PC-9 (cell line): ENCODE data around the gene GAB4.

Experiments used
- EZH2 ChIP-seq: fragments of 200-600 bp; sonication (generic); IDR thresholded peaks from 2 replicates; pipeline ENCODE4 v1.8.0; 2017; ENCODE audit warnings: antibody characterized with exemption, low read depth
- TF ChIP-seq, protein P1 (sequence below): fragments of 200-600 bp; sonication (generic); conservative IDR thresholded peaks from 2 replicates; pipeline ENCODE4 v1.6.1; 2017; ENCODE audit warnings: mixed run types, antibody characterized with exemption, mild to moderate bottlenecking, moderate library complexity

DNA sequence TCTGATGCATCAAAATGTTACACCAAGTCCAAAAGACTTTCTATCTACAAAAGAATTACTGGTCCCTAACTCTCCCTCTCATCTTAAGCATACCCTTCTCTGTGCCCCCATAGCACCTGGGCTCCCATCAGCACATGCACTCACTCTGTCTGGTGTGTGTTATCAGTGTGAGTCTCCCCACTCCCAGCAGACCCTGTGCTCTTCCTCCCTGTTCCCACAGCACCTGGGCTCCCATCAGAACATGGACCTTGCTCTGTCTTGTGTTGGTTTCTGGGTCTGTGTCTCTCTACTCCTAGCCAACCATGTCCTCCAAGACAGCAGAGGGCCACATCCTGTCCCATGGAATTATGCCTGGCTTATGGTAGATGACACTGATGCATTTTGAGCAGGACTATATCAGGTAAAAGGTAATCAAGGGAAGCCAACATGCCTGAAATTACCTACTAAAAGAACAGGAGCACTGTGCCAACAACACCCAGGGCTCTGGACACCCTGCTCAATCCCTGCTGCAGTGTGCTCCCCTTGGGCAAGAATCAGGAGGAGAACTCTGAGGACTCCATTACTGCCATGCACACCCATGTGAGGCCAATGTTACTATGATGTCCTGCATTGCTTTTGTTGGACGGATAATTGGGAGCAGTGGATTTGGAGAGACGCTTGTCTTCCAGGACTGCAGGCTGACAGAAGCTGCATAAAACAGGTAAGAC, 34.3 kb downstream of the GAB4 start:
- TF ChIP-seq, protein P1, sequence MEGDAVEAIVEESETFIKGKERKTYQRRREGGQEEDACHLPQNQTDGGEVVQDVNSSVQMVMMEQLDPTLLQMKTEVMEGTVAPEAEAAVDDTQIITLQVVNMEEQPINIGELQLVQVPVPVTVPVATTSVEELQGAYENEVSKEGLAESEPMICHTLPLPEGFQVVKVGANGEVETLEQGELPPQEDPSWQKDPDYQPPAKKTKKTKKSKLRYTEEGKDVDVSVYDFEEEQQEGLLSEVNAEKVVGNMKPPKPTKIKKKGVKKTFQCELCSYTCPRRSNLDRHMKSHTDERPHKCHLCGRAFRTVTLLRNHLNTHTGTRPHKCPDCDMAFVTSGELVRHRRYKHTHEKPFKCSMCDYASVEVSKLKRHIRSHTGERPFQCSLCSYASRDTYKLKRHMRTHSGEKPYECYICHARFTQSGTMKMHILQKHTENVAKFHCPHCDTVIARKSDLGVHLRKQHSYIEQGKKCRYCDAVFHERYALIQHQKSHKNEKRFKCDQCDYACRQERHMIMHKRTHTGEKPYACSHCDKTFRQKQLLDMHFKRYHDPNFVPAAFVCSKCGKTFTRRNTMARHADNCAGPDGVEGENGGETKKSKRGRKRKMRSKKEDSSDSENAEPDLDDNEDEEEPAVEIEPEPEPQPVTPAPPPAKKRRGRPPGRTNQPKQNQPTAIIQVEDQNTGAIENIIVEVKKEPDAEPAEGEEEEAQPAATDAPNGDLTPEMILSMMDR: no peak
- TF ChIP-seq EZH2: no peak
